HPDE6-E6E7 (cell line): ENCODE results near the gene TCF4.
A peak's percentile ranks its signal among the peaks of the same experiment; 100 is the strongest.

Source experiments
- DNase-seq: peaks from one replicate; pipeline ENCODE4 v3.0.0; 2011; ENCODE audit warnings: missing footprints; ENCODE audit errors: extremely low spot score

Gene TCF4

GRCh38 chr18:55444536-55444935, 143.5 kb downstream of the TCF4 start:
- no peak for DNase-seq

GRCh38 chr18:55443776-55444175, 144.2 kb downstream of the TCF4 start:
- DNase-seq, result no peak

- no peak for DNase-seq
These were observed 145.4 kb downstream of the TCF4 start for GRCh38 chr18:55442561-55442960.

DNA sequence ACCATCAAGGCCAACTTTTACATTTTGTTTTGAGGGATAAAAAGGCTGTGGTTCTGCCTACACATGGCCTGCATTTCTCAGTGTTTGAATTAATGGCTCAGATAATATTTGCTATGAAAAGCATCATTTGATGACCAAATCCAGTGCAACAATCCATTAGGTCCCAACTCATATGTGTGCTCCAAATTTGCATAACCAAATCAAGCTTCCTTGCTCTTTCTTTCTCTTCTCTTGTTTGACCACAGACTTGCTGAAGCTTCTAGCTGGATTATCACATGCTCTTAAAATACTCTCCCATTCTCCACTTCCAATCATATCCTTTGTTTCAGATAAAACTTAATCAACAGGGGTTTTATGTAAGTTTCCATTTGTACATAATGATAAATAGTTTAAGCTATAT, 147.0 kb downstream of the TCF4 start:
- no peak for DNase-seq

- DNase-seq, result no peak
These were observed 148.9 kb downstream of the TCF4 start for GRCh38 chr18:55439056-55439455.

DNA sequence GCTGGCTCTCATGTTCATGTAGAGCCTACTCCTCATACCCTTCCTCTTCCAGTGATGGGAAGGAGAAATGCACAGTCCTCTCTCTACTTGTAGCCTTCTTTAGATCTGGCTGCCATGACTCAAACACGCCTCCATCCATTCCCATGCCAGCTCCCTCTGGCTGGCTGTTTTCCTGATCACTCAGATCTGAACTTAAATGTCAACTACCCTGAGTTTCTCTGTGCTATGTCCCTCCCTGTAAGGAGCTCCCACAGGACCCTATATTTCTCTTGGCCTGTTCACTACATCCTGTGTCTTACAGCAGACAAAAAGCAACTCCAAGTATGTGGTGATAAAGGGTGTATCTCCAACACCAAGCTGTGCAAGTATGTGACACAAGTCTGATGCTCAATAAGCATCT, 152.4 kb downstream of the TCF4 start:
- DNase-seq, result no peak

GRCh38 chr18:55433648-55434047, 154.3 kb downstream of the TCF4 start:
- DNase-seq, result no peak

DNA sequence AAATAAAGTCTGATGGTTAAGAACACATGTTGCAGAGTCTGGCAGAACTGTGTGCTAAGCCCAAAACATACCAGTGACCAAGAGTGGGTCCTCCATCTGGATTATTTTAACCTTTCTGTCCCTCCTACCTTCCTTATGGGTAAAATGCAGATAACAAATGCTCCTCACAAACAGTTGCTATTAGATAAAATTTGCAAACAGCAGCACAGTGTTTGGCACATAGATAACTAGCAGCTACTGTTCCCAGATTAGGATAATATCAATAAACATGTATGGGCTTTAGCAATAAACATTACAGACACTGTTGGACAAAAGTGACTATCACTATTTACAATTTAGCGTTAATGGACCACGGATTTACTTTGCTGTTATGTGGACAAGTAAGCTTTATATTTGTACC, 154.9 kb downstream of the TCF4 start:
- DNase-seq, result no peak

DNA sequence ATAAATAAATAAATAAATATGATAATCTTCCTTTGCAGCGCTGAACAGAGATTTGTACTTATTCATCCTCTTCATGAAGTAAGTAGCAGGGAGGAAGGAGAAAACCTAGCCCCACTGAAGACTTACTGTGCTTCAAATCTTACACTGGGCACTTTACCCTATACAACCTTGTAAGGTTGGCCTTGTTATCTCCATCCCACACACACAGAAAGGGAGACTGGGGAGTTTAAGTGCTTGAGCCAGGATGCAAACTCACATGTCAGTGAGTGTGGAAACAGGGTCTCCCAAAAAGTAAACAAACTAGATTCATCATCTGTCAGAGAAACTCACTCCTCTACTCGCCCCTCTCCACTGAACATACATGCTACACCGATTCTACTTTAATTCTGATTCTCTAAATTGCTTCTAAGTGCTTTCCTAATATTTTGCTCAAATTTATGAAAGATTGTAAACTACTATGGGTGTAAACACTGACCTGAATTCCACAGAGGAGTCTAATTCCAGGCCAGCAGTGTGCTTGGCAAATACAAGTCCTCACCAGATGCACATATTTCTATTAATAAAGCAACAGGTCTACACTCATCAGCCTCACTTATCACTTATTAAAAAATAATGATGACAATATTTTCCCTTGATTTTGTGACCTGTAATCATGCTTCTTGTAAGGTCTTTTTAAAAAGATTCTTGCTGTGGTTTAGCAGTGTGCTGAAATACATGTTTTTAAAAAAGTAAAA, 155.5 kb downstream of the TCF4 start:
- no peak for DNase-seq

DNA sequence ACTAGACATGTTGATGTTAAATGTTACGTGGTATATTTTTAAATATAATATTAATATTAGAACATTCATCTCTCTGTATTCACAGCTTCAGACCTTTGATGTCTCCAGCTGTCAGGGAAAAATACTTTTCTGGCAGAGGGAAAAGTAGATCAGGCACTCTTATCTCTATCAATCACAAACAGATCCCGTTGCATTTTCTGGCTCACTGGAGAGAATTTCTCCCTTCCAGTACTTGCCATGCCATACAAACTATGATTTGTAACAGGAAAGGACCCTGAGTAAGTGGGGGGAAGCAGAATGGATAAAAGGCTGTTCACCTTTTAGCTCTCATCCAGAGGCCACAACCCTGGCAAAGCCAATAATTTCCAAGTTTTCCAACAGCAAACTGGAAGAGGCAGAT, 158.0 kb downstream of the TCF4 start:
- DNase-seq, result no peak

DNA sequence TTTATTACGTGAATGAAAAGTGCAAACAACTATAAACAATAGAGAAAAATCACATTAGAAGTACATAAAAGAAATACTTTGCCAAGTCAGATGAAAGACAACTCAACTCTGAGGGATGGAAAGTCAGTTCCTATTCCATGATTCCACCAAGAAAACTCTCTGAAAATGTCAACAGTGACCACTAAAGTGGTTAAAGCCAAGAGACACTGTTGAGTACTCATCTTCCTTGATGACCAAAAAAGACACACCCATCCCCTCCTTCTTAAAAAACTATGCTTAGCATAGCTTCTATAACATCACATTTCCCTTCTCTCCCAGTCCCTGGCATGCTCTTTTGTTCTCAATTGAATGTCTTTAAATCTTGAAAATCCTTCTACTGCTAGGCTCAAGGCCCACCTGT, 160.0 kb downstream of the TCF4 start:
- no peak for DNase-seq

DNA sequence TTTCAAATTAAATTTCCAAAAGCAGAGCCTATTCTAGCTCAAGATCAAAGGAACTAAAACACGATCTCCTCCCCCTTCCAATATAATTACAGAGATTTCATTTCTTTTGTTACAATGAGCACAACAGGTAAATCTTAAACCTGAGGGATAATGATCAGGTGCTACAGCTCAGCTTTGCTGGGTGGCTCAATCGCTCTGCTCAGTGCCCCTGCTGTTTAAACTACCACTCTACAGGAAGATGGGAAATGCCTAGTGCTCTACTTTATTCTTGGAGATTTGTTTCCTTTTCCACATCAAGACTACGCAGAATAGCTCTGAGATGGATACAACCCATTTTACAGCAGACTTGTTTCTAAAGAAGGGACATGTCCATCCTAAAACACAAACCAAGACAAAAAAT, 162.3 kb downstream of the TCF4 start:
- no peak for DNase-seq

DNA sequence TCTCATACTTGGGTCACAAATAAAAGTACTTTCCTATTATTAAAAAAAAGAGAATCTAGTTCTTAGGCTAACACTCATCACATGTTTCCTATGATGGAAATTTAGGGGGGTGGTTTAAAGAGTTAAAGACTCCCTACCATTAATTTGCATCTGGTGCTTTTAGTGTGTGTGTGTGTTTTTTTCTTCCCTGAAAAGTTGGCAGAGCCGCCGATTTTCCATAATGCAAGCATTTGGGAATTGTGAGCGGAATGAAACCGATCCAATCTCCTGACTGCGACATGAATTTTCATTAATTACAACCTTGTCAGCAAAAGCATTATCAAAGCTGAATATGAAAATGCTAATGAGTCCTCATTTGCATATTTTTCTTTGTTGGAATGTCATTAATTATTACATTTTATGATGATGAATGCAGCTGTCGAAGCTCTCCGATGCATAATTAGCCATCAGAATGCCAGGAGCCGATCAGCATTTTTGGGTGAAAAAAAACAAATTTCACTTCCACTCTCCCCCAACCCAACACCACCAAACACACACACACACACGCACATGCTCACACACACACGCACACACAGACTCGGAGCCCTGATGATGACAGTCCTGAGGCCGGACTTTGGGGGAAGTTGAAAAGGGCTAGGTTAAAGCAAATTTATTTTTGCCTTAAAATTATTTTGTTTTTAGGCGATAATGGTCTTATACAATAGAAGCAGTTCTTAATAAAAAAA, 165.4 kb downstream of the TCF4 start:
- no peak for DNase-seq

DNA sequence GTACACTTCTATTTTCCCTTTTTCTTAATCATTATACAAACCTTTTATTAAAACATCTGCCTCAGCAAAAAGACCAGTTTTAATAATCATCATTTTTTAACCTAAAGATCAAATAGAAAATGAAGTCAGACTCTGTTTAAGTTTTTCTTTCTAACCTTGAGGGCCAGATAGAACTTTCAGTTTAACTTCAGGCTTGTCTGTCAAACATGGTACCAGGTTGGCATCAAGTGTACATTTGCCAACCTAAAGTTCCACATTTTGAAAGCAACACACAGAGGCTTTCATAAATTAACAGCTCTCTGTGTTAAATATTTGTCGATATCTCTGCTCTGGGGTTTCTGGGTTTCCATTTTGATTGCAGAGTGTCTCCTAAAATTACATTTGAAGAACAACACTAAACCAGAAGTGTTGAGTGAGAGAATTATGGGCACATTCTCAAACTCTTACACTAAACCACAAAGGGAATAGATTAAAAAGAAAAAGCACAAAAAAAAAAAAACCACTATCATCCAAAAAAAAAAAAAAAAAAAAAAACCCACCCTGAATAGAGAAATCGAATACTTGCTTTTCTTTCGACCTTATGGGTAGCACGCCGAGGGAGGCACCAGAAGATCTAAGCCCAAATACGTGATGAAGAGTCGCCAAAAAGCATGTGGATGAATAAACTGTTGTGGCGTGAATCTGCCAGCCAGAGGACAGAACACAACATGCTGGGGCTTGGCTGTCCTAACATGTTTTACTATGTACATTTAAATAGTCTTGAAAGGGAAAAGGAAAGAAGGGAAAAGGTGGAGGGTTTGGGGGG, 166.2 kb downstream of the TCF4 start:
- peak; percentile 13 for DNase-seq

- DNase-seq, result no peak
These were observed 166.7 kb downstream of the TCF4 start for GRCh38 chr18:55421308-55421614.

- DNase-seq, result no peak
These were observed 167.2 kb downstream of the TCF4 start for GRCh38 chr18:55420665-55421307.

- no peak for DNase-seq
These were observed 167.9 kb downstream of the TCF4 start for GRCh38 chr18:55419947-55420664.

DNA sequence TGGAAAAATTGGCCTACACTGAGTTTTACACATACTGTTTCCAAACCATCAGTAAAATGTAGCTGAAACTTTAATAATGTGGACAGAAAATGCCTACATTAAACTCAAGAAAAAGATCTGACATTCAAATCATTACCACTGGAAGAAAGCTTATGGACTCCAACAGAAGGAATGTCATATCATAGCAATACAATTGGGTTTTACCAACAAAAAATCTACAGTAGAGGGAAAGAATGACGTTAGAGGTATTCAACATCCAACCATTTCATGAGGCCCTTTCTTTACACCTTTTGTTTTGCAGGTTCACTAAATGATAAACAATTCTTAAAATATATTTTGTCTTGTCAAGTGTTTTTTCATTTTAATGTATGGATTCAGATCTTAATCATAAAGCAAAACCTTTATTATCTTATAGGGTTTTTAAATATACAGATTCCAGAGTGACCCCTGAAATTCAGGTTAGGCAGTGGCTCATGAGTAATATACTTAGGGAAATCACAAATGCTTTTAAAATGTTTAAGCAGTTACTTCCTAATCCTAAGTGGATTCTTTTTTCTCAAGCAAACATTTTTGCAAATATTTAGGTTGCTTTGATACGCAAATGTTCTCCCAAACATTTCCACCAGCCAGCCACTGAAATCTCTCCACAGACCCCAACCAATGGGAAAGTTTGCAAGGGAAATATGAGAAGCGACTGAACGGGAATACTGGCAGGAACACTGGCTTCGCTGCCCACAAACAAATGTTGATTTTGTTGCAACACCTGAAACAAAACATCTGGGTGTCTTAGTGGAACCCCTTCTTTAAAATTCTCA, 168.7 kb downstream of the TCF4 start:
- DNase-seq, result no peak

GRCh38 chr18:55418439-55418838, 169.6 kb downstream of the TCF4 start:
- DNase-seq, result no peak

DNA sequence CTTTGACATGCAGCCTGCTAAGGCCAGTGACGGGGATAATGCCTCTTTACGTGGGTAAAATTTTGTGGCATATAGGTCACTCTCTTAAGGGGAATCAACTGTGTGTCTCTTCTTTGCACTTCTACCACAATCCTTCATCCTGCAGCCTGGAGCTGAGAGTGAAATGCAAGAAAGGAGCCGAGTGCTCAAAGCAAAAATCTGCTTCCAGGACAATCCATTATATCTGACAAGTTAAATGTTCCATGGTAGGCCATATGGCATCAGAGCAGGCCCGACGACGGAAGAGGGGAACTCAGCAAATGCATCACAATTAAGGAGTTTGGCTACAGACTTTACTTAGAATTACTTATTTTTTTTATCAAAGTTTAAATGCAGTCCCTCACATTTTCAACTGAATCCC, 171.2 kb downstream of the TCF4 start:
- no peak for DNase-seq
